WTC11 (cell line): Measurements from ENCODE around the gene CMKLR1.

Experiments
- ZNF423 ChIP-seq: fragments of 250-450 bp; sonication (Bioruptor Pico); IDR thresholded peaks from 2 replicates; pipeline ENCODE4 v2.1.2; 2022; ENCODE audit warnings: mild to moderate bottlenecking, moderate library complexity
- TF ChIP-seq, protein P1 (sequence below): fragments of 200-600 bp; IDR thresholded peaks from 2 replicates; pipeline ENCODE4 v1.8.0; 2022; ENCODE audit warnings: antibody characterized with exemption
- TF ChIP-seq, protein P2 (sequence below): sonication (generic); formaldehyde crosslinking; IDR thresholded peaks from 2 replicates; pipeline ENCODE4 v1.8.1; 2022; ENCODE audit warnings: missing genetic modification reagents, borderline replicate concordance
- TF ChIP-seq, protein P3 (sequence below): sonication (generic); formaldehyde crosslinking; IDR thresholded peaks from 2 replicates; pipeline ENCODE4 v1.8.0; 2022; ENCODE audit warnings: mild to moderate bottlenecking, missing genetic modification reagents

DNA sequence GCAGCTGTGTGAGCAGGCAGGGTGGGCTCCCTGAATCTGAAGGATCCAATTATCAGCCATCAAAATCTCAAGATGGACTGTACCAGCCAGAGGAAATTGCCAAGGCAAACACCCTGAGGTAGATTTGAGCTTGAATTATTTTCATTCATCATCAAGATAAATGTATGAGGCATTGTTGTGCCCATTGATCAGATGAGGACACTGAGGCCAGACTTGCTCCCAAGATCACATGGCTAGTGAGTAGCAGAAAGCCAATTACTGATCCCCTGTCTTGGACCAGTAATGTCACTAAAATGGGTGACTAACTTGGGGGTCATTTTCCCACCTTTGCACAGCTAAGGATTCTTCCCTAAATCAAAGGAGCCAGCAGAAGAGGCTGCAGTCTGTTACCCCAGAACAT is 20.9 kb upstream of the CMKLR1 start:
- TF ChIP-seq, protein P1, sequence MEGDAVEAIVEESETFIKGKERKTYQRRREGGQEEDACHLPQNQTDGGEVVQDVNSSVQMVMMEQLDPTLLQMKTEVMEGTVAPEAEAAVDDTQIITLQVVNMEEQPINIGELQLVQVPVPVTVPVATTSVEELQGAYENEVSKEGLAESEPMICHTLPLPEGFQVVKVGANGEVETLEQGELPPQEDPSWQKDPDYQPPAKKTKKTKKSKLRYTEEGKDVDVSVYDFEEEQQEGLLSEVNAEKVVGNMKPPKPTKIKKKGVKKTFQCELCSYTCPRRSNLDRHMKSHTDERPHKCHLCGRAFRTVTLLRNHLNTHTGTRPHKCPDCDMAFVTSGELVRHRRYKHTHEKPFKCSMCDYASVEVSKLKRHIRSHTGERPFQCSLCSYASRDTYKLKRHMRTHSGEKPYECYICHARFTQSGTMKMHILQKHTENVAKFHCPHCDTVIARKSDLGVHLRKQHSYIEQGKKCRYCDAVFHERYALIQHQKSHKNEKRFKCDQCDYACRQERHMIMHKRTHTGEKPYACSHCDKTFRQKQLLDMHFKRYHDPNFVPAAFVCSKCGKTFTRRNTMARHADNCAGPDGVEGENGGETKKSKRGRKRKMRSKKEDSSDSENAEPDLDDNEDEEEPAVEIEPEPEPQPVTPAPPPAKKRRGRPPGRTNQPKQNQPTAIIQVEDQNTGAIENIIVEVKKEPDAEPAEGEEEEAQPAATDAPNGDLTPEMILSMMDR, result no peak
- TF ChIP-seq ZNF423 (CRISPR knock-in tag), result no peak
- TF ChIP-seq, protein P2, sequence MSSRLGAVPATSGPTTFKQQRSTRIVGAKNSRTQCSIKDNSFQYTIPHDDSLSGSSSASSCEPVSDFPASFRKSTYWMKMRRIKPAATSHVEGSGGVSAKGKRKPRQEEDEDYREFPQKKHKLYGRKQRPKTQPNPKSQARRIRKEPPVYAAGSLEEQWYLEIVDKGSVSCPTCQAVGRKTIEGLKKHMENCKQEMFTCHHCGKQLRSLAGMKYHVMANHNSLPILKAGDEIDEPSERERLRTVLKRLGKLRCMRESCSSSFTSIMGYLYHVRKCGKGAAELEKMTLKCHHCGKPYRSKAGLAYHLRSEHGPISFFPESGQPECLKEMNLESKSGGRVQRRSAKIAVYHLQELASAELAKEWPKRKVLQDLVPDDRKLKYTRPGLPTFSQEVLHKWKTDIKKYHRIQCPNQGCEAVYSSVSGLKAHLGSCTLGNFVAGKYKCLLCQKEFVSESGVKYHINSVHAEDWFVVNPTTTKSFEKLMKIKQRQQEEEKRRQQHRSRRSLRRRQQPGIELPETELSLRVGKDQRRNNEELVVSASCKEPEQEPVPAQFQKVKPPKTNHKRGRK (CRISPR knock-in tag), result no peak
- TF ChIP-seq, protein P3, sequence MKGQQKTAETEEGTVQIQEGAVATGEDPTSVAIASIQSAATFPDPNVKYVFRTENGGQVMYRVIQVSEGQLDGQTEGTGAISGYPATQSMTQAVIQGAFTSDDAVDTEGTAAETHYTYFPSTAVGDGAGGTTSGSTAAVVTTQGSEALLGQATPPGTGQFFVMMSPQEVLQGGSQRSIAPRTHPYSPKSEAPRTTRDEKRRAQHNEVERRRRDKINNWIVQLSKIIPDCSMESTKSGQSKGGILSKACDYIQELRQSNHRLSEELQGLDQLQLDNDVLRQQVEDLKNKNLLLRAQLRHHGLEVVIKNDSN (CRISPR knock-in tag), result no peak
